ENCODE results near the gene TAAR5.
"Not testable (repeated sequence)": the region's sequence is repeated elsewhere in the genome, so short reads cannot be mapped to it uniquely, and the experiment has no call there.

Gene TAAR5, protein sequence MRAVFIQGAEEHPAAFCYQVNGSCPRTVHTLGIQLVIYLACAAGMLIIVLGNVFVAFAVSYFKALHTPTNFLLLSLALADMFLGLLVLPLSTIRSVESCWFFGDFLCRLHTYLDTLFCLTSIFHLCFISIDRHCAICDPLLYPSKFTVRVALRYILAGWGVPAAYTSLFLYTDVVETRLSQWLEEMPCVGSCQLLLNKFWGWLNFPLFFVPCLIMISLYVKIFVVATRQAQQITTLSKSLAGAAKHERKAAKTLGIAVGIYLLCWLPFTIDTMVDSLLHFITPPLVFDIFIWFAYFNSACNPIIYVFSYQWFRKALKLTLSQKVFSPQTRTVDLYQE

DNA sequence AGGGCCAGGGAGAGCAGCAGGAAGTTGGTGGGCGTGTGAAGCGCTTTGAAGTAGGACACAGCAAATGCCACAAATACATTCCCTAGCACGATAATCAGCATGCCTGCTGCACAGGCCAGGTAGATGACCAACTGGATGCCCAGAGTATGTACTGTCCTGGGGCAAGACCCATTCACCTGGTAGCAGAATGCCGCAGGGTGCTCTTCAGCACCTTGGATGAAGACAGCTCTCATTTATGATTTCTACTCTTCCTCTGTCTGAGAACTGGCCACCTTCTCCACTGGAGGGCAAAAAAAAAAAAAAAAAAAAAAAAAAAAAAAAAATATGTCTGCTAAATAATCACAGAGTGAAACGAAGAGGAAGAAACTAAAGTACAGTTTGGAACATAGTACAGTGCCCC lies at the start of gene TAAR5:
TAAR5 (minus strand) TSS at position 288 of the 400 bp plus-strand sequence; CDS start at position 233, 55 bp downstream.
- in situ Hi-C loops (cut with HindIII; ENCODE audit: low sequenced_read_pairs) = no loop called here

DNA sequence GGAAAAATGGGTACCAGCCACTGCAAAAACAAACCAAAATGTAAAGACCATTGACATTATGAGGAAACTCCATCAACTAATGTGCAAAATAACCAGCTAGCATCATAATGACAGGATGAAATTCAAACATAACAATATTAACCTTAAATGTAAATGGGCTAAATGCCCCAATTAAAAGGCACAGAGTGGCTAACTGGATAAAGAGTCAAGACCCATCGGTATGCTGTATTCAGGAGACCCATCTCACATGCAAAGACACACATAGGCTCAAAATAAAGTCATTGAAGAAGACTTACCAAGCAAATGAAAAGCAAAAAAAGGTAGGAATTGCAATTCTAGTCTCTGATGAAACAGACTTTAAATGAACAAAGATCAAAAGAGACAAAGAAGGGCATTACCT lies 47.6 kb upstream of the TAAR5 start:
- in situ Hi-C loops (cut with HindIII; ENCODE audit: low sequenced_read_pairs) = not testable (repeated sequence)

DNA sequence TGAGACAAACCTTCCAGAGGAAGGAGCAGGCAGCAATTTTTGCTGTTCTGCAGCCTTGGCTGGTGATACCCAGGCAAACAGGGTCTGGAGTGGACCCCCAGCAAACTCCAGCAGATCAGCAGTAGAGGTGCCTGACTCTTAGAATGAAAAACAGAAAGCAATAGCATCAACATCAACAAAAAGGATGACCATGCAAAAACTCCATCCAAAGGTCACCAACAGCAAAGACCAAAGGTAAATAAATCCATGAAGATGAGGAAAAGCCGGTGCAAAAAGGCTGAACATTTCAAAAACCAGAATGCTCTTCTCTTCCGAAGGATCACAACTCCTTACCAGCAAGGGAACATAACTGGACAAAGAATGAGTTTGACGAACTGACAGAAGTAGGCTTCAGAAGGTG lies 46.4 kb upstream of the TAAR5 start:
- in situ Hi-C loops (cut with HindIII; ENCODE audit: low sequenced_read_pairs) = not testable (repeated sequence)

DNA sequence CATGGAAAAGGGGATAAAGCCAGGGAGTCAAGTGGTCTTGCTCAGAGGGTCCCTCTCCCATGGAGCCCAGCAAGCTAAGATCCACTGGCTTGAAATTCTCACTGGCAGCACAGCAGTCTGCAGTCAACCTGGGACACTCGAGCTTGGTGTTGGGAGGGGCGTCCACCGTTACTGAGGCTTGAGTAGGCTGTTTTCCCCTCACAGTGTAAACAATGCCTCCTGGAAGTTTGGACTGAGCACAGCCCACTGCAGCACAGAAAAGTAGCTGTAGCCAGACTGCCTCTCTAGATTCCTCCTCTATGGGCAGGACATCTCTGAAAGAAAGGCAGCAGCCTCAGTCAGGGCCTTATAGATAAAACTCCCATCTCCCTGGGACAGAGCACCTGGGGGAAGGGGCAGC lies 45.7 kb upstream of the TAAR5 start:
- in situ Hi-C loops (cut with HindIII; ENCODE audit: low sequenced_read_pairs) = not testable (repeated sequence)

DNA sequence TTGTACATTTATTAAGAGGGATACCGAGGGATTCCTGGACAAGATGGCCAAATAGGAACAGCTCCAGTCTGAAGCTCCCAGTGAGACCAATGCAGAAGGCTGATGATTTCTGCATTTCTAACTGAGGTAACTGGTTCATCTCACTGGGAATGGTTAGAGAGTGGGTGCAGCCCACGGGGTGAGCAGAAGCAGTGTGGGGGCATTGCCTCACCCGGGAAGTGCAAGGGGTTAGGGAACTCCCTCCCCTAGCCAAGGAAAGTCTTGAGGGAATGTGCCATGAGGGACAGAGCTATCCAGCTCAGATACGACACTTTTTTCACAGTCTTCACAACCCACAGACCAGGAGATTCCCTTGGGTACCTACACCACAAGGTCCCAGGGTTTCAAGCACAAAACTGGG lies 45.3 kb upstream of the TAAR5 start:
- in situ Hi-C loops (cut with HindIII; ENCODE audit: low sequenced_read_pairs) = no loop called here

DNA sequence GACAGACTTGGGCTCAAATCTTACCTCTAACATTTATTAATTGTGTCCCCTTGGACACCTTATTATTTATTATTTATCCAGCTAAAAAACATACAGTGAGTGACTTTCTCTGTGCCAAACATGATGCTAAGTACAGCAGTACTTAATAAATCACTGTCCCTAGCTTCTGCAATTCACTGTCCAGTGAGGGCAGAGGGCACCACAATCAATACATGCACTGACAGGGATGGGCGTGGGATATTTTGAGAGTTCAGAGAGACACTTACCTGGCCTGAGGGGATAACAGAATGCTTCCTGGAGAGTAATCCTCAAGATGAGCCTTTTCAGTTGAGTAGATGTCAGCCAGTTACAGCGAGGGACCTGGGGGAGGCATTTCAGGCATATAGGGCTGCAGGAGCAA lies 43.8 kb upstream of the TAAR5 start:
- in situ Hi-C loops (cut with HindIII; ENCODE audit: low sequenced_read_pairs) = no loop called here

DNA sequence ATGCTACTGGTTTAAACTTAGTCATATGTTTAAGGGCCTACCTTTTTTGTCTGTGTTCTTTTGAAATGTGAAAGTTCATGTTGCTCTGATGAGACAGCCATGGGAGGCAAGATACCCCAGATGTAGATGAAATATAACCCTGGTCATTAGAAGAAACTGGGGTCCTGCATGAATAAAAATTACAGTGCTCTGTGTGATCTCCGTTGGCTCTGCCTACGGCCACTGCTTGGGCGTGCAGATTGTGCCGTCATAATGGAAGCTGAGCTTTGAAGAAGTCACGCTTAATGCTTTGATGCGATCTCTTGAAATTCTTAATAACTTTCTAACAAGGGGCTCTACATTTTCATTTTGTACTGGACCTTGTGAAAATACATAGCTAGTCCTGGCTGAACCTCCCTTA lies 34.6 kb upstream of the TAAR5 start, which contains the start of gene TAAR2:
TAAR2 (minus strand) TSS at position 101 of the 400 bp plus-strand sequence; CDS start at position 101, 0 bp downstream.
- in situ Hi-C loops (cut with HindIII; ENCODE audit: low sequenced_read_pairs) = no loop called here

DNA sequence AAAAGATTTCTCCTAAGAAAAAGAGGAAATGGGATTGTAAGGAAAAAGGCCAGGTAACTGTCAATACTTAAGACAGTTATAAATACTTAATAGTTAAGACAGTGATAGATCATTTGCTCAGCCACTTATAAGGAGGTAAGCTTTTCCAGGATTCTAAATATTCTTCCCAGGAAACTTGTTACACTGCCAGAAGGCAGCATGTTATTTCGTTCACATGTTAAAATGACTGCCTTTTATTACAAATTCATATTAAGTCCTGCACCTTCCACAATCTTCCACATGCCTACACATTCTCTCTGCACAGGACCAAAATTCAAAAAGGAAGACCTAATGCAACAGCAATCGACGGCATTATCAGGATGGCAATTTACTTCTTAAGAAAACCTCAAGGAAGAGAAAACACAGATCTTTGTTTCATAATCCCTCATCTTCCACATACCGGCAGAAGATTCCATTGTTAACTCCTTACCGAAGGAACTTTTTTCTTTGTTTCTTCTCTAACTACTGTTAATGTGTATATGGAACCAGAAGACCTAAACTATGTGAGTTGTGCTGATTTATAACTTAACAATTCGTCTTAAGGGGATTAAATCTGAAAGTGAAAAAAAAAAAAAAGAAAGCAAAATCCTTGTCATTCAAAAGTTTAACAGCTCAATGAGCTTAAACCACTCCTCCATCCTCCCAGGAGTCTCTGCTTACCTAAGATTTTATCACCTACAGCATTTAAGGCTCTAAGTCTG lies 33.7 kb upstream of the TAAR5 start:
- in situ Hi-C loops (cut with HindIII; ENCODE audit: low sequenced_read_pairs) = no loop called here

DNA sequence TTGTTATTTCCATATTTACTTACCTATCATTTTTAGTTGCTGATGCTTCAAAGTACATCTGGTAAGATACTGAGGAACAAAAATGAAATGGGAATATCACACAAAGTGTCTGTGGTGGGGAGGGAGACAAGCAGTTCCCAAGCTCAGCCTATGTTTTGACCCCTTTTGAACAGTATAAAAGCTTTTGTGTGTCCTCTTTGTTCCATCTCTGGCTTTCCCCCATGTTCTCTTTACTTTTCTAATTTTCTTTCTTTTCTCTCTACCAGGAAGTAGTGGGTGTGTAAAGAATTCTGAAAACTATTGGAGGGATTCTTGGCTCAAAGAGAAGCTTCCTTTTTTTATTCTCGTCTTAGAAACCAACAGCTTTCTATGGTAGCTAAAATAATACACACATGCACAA lies 27.1 kb upstream of the TAAR5 start:
- in situ Hi-C loops (cut with HindIII; ENCODE audit: low sequenced_read_pairs) = no loop called here

DNA sequence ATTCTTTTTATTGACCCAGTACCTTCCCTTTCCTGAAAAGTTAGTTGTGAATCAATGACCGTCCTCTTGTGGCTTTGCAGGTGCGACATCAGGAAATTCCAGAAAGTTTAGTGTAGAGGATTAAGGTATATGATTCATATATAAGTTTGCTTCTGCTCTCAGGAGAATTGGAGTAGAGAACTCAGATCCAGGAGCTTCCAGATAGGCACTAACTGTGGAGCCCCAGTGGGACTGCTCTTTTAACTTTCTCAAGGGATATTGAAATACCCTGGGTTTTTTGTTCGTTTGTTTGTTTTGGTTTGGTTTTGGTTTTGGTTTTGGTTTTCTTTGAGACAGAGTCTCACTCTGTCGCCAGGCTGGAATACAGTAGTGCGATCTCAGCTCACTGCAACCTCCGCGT lies 25.0 kb upstream of the TAAR5 start:
- in situ Hi-C loops (cut with HindIII; ENCODE audit: low sequenced_read_pairs) = no loop called here

DNA sequence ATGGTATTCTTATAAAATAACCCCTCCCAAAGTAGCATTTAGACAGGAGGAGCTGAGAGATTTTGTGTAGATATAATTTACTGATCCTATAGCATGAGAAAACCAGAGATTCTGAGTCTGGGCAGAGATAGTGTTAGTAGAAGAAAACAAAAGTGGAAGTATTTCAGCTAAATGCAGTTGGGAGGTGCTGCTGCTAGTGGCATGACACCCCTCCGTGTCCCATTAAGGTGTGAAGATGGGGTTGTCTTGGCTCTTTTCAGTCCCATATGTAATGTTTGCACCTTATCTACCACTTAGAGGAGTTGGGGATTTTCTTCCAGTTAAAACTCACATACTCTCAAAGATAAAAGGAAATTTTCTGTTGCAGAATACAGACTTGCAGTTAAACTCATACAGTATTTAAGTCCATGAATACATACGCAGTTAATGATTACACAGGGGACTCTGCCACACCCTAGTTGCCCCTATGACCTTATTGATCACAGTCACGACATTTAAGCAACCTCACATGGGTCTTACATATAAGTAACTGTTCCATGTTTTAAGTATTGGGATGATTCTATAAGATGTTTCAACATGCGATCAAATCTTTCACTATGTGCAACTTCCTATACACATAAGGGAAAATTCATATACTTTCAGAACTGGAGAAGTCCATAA lies 23.0 kb upstream of the TAAR5 start:
- in situ Hi-C loops (cut with HindIII; ENCODE audit: low sequenced_read_pairs) = no loop called here

DNA sequence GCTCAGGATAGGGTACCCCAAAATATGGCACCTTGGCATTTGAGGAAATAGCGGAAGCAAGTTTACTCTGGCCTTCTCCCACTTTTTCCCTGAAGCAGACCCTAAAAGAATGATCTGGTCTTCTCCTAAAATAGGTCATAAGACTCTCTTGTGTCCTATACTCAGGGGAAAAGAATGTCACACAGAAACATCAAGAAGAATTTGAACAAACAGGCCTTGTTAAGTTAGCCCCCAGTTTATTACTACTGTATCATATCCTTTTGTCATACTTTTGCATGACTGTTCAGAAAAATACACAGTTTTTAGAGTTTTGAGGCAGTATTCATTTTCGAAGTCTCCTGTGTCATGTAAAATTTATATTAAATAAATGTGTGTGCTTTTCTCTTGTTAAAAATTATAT lies 22.1 kb upstream of the TAAR5 start:
- in situ Hi-C loops (cut with HindIII; ENCODE audit: low sequenced_read_pairs) = no loop called here

DNA sequence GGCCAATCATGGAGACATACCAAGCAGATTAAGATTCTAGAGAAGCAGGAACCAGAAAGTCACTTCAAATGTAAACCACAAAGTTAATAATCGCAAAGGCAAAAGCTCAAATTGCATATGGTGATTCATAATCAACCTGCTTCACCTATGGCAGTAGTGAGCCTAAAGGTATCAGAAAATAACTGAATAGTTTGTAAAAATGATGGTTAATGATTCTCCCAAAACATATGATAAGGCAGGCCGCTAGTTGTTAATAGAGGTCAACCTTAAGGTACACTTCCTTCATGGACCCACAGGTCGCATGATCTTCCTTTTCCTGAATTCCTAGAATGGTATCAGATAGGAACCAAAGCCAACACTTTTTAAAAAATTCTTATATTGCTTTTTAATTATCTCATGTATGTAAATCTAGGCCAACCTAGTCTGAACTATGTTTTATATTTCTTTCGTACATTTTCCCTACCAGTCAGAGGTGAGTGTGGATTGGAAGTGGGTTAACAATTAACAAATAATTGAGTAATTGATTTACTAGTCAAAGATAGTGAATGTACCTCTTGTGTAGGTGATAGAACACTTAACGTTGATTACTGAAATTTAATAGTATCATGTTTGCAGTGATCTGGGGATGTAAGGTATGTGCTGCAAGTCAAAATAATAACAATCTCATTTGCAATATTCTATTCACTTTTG lies 18.1 kb upstream of the TAAR5 start:
- in situ Hi-C loops (cut with HindIII; ENCODE audit: low sequenced_read_pairs) = no loop called here

DNA sequence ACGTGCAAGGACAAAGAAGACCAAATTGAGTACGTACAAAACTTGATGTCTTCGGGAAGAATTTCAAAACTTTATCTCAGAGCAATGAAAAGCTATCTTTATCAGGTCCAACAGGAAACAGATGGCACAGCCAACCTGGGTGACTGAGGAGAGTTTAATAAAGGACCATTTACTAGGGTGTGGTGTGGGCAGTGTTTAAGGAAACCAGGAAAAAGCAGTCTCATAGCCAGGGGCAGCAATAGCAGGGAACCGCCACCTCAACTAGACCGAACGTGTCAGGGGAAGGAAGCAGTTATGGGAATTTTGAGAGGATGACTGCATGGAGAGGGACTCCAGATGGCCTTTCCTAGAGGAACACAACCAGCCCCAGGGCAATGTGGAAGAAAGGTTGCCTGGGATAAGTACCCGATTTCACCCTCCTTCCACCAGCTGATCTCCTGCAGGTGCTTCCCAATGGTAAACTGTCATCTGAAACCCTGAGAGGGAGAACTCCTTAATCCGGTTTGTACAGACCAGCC lies 15.2 kb upstream of the TAAR5 start:
- in situ Hi-C loops (cut with HindIII; ENCODE audit: low sequenced_read_pairs) = no loop called here

DNA sequence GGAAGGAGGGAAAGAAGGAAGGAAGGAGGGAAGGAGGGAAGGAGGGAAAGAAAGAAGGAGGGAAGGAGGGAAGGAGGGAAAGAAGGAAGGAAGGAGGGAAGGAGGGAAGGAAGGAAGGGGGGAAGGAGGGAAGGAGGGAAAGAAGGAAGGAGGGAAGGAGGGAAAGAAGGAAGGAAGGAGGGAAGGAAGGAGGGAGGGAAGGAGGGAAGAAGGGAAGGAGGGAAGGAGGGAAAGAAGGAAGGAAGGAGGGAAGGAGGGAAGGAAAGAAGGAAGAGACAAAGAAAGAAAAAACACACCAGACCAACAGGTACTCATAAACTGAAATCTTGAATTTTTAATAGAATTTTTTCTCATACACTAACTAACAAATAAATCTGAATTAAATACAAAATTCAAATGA lies 11.4 kb upstream of the TAAR5 start:
- in situ Hi-C loops (cut with HindIII; ENCODE audit: low sequenced_read_pairs) = not testable (repeated sequence)

DNA sequence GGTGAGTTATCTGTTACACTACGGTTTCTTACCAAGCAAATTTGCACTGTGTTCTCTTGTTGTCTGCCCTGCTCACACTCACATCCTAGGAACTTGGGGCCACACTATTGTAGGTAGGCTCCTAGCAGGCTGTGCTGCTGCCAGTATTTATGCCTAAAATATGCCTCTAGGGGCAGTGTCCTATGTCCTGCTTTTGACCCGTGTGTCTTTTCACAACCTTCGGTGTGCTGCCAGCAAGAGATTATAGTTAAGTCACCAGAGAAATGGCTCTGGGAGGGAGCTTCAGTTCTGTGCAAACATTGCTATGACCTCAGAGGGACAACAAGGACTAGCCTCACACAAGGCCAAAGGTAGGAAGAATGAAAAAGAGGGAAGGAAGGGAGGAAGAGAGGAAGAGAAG lies 8.9 kb upstream of the TAAR5 start:
- in situ Hi-C loops (cut with HindIII; ENCODE audit: low sequenced_read_pairs) = no loop called here

DNA sequence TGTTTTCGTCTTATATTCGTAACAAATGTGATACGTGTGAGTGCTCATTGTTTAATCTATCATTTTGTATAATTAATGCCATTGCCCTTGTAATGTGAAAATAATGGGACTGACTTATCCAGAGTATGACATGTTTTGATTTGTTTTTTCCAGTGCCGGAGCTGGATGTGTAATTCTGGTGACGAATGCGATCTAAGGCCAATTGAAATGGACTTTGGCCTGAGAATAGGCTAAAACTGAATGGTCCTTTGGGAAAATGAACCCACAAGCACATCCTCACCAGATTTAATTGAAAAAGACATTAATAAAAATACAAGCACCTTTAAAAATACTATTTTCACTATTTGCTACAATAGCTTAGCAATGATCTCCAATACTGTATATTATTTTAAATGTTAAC lies 6.7 kb upstream of the TAAR5 start:
- in situ Hi-C loops (cut with HindIII; ENCODE audit: low sequenced_read_pairs) = no loop called here

DNA sequence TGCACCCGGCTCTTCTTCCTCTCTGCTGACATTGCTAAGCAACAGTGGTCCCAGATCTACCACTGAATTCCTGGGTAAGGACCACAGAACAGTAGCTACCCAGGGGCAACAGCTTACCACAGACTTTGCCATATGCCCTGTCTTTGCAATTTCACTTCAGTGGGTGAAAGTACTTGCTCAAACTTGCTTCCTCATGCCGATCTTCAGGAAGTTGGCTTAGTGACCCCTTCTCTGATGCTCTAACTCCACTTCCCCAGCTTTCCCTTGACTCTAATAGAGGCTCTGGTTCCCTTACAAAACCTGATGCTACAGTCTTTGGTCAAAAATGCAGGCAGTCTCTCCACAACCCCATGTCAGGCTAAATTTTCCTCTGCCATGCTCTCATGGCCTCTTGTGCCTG lies 3.3 kb upstream of the TAAR5 start:
- in situ Hi-C loops (cut with HindIII; ENCODE audit: low sequenced_read_pairs) = no loop called here

DNA sequence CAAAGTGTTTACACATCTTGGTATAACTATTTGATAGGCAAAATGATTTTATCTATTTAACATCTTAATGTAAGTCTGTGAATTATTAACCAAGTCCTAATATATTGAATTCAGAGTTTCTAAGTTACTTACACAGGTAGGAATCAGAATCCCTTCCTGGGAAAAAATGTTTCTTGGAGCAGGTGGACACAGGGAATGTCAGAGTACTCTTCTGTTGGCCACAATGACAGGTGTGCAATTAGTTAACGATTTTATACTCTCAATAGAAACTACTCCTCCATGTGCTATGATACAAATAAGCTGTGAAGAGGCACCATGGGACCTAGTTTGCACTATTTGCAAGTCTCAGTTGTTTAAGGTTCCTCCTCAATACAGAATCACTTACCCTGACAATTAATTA lies 821 bp upstream of the TAAR5 start:
- in situ Hi-C loops (cut with HindIII; ENCODE audit: low sequenced_read_pairs) = no loop called here

DNA sequence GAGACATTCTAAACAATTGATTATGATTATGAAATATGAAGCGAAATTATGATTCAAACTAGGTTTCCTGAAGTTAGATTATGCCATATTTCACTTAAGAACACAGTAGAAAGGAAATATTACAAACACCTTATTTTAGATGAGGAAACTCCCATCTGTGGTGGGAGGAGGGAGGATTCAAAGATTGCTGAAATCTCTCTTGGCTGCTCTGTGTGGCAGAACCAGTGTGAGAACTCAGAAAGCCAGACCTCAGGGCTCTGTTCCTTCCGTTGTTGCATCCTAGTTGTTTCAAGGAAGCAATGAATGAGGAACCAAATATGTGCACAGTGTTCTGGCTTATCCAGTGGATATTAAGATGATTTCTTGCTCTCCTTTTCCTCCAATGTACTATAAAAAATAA lies 2.1 kb downstream of the TAAR5 start:
- in situ Hi-C loops (cut with HindIII; ENCODE audit: low sequenced_read_pairs) = no loop called here

DNA sequence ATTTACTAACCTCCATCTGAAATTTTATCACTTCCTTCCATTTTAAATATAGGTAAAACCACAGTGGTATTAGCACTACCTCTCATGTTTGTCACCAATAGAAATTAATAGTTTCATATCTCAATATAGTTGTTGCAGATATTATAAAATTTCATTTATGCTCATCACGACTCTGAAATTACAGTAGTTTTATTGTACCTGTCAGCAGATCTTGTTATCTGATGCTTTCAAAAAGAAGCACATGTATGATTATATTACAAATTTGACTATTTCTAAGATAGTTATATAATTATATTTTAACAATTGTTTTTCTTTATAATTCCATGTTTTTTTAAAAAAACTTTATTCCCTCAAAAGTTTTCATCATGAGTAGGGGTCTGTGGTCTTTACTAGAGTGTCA lies 4.8 kb downstream of the TAAR5 start:
- in situ Hi-C loops (cut with HindIII; ENCODE audit: low sequenced_read_pairs) = no loop called here

Data from DLD1 (cell line).